ENCODE results near the gene ZNF670.

ZNF670 gene

GRCh38 chr1:247100676-247101279 lies 22.2 kb upstream of the ZNF670 start:
- peaks cover 15% of the 10 kb centered on the region for H3K4me1 ChIP-seq (ENCODE audit: control insufficient read depth, low read depth, low read length)
- peaks cover 38% of the 10 kb centered on the region for H3K36me3 ChIP-seq (ENCODE audit: control insufficient read depth, low read depth, low read length)
- H3K27me3 ChIP-seq (ENCODE audit: control insufficient read depth, insufficient read depth, low read length) = no peaks in the 10 kb centered on the region
- H3K4me3 ChIP-seq (ENCODE audit: low read length) = no peak overlapping the region
- H3K9me3 ChIP-seq (ENCODE audit: control insufficient read depth, low read depth, low read length) = peaks cover 4% of the 10 kb centered on the region
- H3K9ac ChIP-seq (ENCODE audit: low read length) = no peak overlapping the region
- no peak overlapping the region for H3K27ac ChIP-seq (ENCODE audit: low read length)

- Histone ChIP-seq H3K4me3 (ENCODE audit: low read length) (no peak overlapping the region), H3K4me1 (ENCODE audit: control insufficient read depth, low read depth, low read length) (no peaks in the 10 kb centered on the region), H3K36me3 (ENCODE audit: control insufficient read depth, low read depth, low read length) (peaks cover 38% of the 10 kb centered on the region), H3K27me3 (ENCODE audit: control insufficient read depth, insufficient read depth, low read length) (no peaks in the 10 kb centered on the region), H3K27ac (ENCODE audit: low read length) (no peak overlapping the region), H3K9me3 (ENCODE audit: control insufficient read depth, low read depth, low read length) (peaks cover 4% of the 10 kb centered on the region), H3K9ac (ENCODE audit: low read length) (no peak overlapping the region)
Measured at GRCh38 chr1:247096958-247097357, 18.3 kb upstream of the ZNF670 start.

DNA sequence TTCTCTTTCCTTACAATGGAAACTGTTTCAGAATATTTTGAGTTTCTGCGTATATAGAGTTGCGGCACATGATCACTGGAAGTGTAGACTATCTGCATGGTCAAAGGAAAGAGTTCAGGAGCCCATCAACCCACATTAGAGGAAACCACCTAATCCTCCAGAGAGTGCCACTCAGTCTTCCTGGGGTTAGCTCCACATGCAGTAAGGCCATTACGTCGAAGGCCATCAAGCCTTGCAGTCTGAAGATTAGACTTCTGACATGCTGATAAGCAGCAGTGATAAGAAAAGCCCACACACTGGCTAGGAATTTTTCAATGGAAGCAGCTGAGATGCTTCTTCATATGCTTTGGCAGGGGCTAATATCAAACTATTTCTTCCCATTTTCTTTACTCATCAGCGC lies 17.9 kb upstream of the ZNF670 start:
- Histone ChIP-seq H3K9me3 (ENCODE audit: control insufficient read depth, low read depth, low read length) (peaks cover 4% of the 10 kb centered on the region), H3K27ac (ENCODE audit: low read length) (no peak overlapping the region), H3K4me1 (ENCODE audit: control insufficient read depth, low read depth, low read length) (no peaks in the 10 kb centered on the region), H3K4me3 (ENCODE audit: low read length) (no peak overlapping the region), H3K27me3 (ENCODE audit: control insufficient read depth, insufficient read depth, low read length) (no peaks in the 10 kb centered on the region), H3K36me3 (ENCODE audit: control insufficient read depth, low read depth, low read length) (peaks cover 34% of the 10 kb centered on the region), H3K9ac (ENCODE audit: low read length) (no peak overlapping the region)

DNA sequence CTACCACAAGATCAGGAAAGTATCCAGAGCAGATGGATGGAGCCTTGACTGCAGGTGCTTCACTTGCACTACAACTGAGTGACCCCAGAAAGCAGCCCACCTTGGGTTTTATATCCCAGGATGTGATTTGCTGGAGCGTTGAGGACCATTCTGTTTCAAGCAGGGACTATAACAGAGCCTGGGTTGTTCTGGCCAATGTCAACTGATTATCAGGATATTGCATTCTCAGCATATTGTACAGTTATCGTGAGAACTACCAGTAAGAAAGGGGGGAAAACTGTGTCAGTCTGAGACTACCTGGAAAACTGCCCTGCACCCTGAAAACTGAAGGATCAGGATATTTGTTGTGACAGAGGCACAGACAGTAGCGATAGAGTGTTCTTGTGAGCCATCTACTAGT lies 17.5 kb upstream of the ZNF670 start:
- H3K36me3 ChIP-seq (ENCODE audit: control insufficient read depth, low read depth, low read length) = peaks cover 29% of the 10 kb centered on the region
- no peaks in the 10 kb centered on the region for H3K27me3 ChIP-seq (ENCODE audit: control insufficient read depth, insufficient read depth, low read length)
- H3K4me1 ChIP-seq (ENCODE audit: control insufficient read depth, low read depth, low read length) = no peaks in the 10 kb centered on the region
- H3K4me3 ChIP-seq (ENCODE audit: low read length) = no peak overlapping the region
- H3K9ac ChIP-seq (ENCODE audit: low read length) = no peak overlapping the region
- peaks cover 3% of the 10 kb centered on the region for H3K9me3 ChIP-seq (ENCODE audit: control insufficient read depth, low read depth, low read length)
- H3K27ac ChIP-seq (ENCODE audit: low read length) = no peak overlapping the region

DNA sequence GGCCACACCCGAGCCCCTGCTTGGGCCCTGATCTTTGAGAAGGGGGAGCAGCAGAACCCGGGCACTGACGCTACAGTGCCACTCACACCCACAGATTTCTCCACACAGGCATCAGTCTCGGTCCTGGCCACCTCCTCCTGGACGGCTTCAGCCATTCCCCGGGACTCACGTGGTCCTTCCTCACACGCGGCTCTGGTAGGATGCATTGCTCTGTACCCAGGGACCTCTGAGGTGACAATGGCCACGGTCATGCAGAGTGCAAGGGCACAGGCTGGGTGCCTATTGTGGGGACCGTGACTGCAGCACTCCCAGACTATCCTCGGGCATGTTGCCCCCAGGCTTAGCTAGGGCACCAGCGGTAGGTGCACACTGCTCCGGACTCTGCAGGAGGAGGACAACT lies 11.8 kb upstream of the ZNF670 start:
- Histone ChIP-seq H3K9ac (ENCODE audit: low read length) (no peak overlapping the region), H3K4me3 (ENCODE audit: low read length) (no peak overlapping the region), H3K9me3 (ENCODE audit: control insufficient read depth, low read depth, low read length) (no peaks in the 10 kb centered on the region), H3K36me3 (ENCODE audit: control insufficient read depth, low read depth, low read length) (no peaks in the 10 kb centered on the region), H3K27me3 (ENCODE audit: control insufficient read depth, insufficient read depth, low read length) (no peaks in the 10 kb centered on the region), H3K27ac (ENCODE audit: low read length) (no peak overlapping the region), H3K4me1 (ENCODE audit: control insufficient read depth, low read depth, low read length) (no peaks in the 10 kb centered on the region)

DNA sequence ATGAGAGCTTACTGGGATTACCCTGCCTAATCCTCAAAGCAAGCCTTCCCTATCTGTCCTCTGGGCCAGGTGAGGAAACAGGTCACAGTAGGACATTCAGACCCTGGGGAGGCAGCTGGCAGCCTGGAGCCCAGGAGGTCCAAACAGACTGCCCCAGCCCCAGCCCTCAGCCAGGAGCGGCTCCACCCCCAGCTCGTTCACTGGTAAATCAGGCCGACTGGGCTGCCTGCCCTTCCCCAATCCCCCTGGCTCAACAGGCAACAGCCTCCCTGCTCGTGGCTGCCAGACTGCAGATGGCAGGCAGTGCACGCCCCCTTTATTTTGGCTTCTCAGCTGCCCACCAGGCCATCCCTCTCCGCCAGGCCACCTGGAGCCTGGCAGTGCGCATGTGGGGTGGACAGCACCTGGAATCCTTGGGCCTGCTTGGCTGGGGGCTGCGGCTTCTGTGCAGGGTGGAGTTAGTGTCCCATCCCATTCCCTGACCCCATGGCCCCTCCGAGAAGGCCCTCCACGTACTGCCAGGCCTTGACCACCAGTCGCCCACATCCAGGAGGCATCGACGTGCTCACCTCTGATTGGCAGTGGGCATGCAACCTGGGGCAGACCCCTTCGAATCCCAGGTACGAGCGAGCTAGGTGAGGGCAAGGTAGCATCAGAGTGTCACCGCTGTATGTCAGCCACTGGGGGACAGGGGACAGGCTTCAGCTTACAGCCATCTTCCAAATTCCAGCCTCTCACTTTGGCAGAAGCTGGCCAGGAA lies 11.2 kb upstream of the ZNF670 start:
- Histone ChIP-seq H3K27me3 (ENCODE audit: control insufficient read depth, insufficient read depth, low read length) (no peaks in the 10 kb centered on the region), H3K4me3 (ENCODE audit: low read length) (no peak overlapping the region), H3K4me1 (ENCODE audit: control insufficient read depth, low read depth, low read length) (no peaks in the 10 kb centered on the region), H3K36me3 (ENCODE audit: control insufficient read depth, low read depth, low read length) (no peaks in the 10 kb centered on the region), H3K9me3 (ENCODE audit: control insufficient read depth, low read depth, low read length) (no peaks in the 10 kb centered on the region), H3K9ac (ENCODE audit: low read length) (no peak overlapping the region), H3K27ac (ENCODE audit: low read length) (no peak overlapping the region)

DNA sequence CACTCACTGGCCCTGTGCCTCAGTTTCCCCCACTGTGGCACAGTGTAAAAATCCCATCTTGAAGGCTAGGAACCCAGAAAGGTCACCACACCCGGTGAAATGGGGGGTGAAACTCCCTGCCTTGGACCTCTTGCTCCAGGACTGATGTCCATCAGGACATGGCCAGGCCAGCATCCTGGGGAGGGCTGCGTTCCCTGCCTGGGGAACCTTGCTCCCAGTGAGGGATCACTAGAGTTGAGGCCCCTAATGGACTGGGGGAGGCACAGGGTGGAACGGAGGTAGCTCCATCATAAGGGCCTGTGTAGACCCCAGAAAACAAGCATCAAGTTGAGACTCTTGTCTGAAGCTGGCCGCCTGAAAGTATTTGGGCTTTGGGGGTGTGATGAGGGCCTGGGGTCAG lies 10.4 kb upstream of the ZNF670 start:
- Histone ChIP-seq H3K9ac (ENCODE audit: low read length) (no peak overlapping the region), H3K27ac (ENCODE audit: low read length) (no peak overlapping the region), H3K4me1 (ENCODE audit: control insufficient read depth, low read depth, low read length) (no peaks in the 10 kb centered on the region), H3K9me3 (ENCODE audit: control insufficient read depth, low read depth, low read length) (no peaks in the 10 kb centered on the region), H3K27me3 (ENCODE audit: control insufficient read depth, insufficient read depth, low read length) (no peaks in the 10 kb centered on the region), H3K36me3 (ENCODE audit: control insufficient read depth, low read depth, low read length) (no peaks in the 10 kb centered on the region), H3K4me3 (ENCODE audit: low read length) (no peak overlapping the region)

DNA sequence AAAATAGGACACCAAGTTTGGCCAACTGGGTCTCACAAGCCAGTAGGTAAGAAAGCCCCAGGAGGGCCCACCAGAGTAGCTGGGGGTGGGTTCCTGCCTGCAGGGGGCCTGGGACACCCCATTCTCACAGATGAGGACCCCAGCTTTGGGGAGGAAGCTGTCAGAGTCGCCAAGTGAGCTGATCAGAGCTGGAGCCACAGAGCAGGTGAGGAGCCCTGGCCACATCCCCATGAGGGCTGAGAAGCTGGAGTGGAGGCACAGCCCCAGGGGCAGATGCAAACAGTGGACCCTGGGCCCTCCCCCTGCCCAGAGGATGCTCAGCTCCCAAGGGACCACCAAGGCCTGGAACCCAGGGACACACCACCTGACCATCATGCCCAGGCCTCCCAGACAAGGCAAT lies 8.6 kb upstream of the ZNF670 start:
- H3K27me3 ChIP-seq (ENCODE audit: control insufficient read depth, insufficient read depth, low read length) = no peaks in the 10 kb centered on the region
- no peaks in the 10 kb centered on the region for H3K9me3 ChIP-seq (ENCODE audit: control insufficient read depth, low read depth, low read length)
- no peak overlapping the region for H3K4me3 ChIP-seq (ENCODE audit: low read length)
- H3K27ac ChIP-seq (ENCODE audit: low read length) = no peak overlapping the region
- H3K36me3 ChIP-seq (ENCODE audit: control insufficient read depth, low read depth, low read length) = no peaks in the 10 kb centered on the region
- no peak overlapping the region for H3K9ac ChIP-seq (ENCODE audit: low read length)
- H3K4me1 ChIP-seq (ENCODE audit: control insufficient read depth, low read depth, low read length) = no peaks in the 10 kb centered on the region

GRCh38 chr1:247085310-247085709 lies 6.7 kb upstream of the ZNF670 start:
- Histone ChIP-seq H3K27me3 (ENCODE audit: control insufficient read depth, insufficient read depth, low read length) (no peaks in the 10 kb centered on the region), H3K9ac (ENCODE audit: low read length) (no peak overlapping the region), H3K9me3 (ENCODE audit: control insufficient read depth, low read depth, low read length) (no peaks in the 10 kb centered on the region), H3K4me1 (ENCODE audit: control insufficient read depth, low read depth, low read length) (no peaks in the 10 kb centered on the region), H3K4me3 (ENCODE audit: low read length) (no peak overlapping the region), H3K27ac (ENCODE audit: low read length) (no peak overlapping the region), H3K36me3 (ENCODE audit: control insufficient read depth, low read depth, low read length) (no peaks in the 10 kb centered on the region)

DNA sequence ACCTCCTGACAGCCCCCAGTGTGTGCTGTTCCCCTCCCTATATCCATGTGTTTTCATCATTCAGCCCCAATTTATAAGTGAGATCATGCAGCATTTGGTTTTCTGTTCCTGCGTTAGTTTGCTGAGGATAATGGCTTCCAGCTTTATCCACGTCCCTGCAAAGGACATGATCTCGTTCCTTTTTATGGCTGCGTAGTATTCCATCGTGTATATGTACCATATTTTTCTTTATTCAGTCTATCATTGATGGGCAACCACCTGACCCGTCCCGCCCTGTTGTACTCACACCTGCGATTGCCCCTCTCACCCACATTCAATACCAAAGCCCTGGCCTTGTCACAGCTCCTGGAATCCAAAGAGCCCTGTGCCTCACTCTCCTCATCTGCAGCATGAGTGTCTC lies 6.2 kb upstream of the ZNF670 start:
- H3K27me3 ChIP-seq (ENCODE audit: control insufficient read depth, insufficient read depth, low read length) = no peaks in the 10 kb centered on the region
- no peak overlapping the region for H3K9ac ChIP-seq (ENCODE audit: low read length)
- H3K9me3 ChIP-seq (ENCODE audit: control insufficient read depth, low read depth, low read length) = no peaks in the 10 kb centered on the region
- H3K4me3 ChIP-seq (ENCODE audit: low read length) = no peak overlapping the region
- no peaks in the 10 kb centered on the region for H3K36me3 ChIP-seq (ENCODE audit: control insufficient read depth, low read depth, low read length)
- no peaks in the 10 kb centered on the region for H3K4me1 ChIP-seq (ENCODE audit: control insufficient read depth, low read depth, low read length)
- H3K27ac ChIP-seq (ENCODE audit: low read length) = no peak overlapping the region

DNA sequence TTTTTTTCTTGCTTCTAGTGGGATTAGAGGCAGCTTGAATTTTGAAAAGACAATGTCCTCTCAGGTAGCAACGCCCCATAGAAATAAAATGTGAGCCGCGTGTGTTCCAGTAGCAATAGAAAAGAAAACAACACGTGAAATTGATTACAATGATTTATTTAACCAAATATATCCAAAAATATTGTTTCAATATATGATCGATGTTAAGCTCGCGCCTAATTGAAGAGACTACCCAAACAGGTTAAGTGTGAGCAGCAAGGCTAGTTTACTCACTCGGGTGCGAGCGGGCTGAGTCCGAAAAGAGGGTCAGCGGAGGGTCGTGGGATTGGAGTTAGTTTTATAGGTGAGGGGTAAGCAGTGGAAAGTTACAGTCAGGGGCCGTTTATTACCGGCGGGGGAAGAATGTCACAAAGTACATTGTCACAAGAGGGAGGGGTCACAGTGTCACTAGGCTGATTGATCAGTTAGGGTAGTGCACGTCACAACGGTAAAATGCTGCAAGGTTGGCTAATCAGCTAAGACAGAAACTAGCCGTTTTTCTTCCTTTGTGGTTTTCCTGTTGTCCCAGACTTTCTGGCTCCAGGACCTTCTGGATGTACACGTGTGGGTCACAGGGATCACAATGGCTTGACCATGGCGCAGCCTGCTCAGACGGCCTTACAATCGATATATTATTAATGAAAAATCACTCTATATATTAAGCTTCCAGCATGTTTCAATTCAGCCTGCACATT lies 697 bp upstream of the ZNF670 start:
- H3K4me1 ChIP-seq (ENCODE audit: control insufficient read depth, low read depth, low read length) = peaks cover 3% of the 10 kb centered on the region
- no peak overlapping the region for H3K27ac ChIP-seq (ENCODE audit: low read length)
- peaks cover 11% of the 10 kb centered on the region for H3K9me3 ChIP-seq (ENCODE audit: control insufficient read depth, low read depth, low read length)
- peak overlapping the region; percentile 85 for H3K4me3 ChIP-seq (ENCODE audit: low read length)
- no peaks in the 10 kb centered on the region for H3K36me3 ChIP-seq (ENCODE audit: control insufficient read depth, low read depth, low read length)
- H3K9ac ChIP-seq (ENCODE audit: low read length) = peak overlapping the region; percentile 89
- H3K27me3 ChIP-seq (ENCODE audit: control insufficient read depth, insufficient read depth, low read length) = no peaks in the 10 kb centered on the region
